ENCODE results near the gene MXD1.

- TF ChIP-seq CTCF (IDR thresholded peaks at IDR 0.05; ENCODE audit: low read depth, low read length, poor library complexity, severe bottlenecking) (no peak), EZH2phosphoT487 (IDR thresholded peaks at IDR 0.05; ENCODE audit: borderline replicate concordance, low read length) (no peak)
Measured at GRCh38 chr2:69902213-69902922, 12.5 kb upstream of the MXD1 start.
